SU-DHL-6 (cell line): Measurements from ENCODE around the gene LHX3.

Experiments used
- H2AFZ ChIP-seq: fragments of 200-600 bp; sonication (generic); 2 replicates; pipeline ENCODE4 v1.6.1; 2014; ENCODE audit warnings: low read depth, mild to moderate bottlenecking, moderate library complexity, mixed read lengths, antibody characterized with exemption, low read length; ENCODE audit not compliant: severe bottlenecking
- H3F3A ChIP-seq: fragments of 200-600 bp; shearing (Covaris generic); 2 replicates; pipeline ENCODE4 v1.6.0; 2016; ENCODE audit warnings: antibody characterized with exemption, mild to moderate bottlenecking; ENCODE audit not compliant: insufficient read depth
- H3K27ac ChIP-seq: fragments of 200-600 bp; sonication (generic); 2 replicates; pipeline ENCODE4 v1.5.1; 2016; ENCODE audit warnings: low read depth, mild to moderate bottlenecking, low read length, moderate library complexity, mixed read lengths
- H3K27me3 ChIP-seq: fragments of 200-600 bp; sonication (generic), shearing (Covaris generic); 2 replicates; pipeline ENCODE4 v1.6.0; 2014; ENCODE audit warnings: mild to moderate bottlenecking, low read length
- H3K36me3 ChIP-seq: fragments of 200-600 bp; sonication (generic); 2 replicates; pipeline ENCODE4 v1.6.1; 2014; ENCODE audit warnings: mild to moderate bottlenecking, low read length, mixed read lengths
- H3K4me2 ChIP-seq: fragments of 300-600, 200-600 bp; shearing (Covaris generic), sonication (generic); 2 replicates; pipeline ENCODE4 v1.6.0; 2014; ENCODE audit warnings: low read length, low read depth, mild to moderate bottlenecking; ENCODE audit not compliant: poor library complexity, severe bottlenecking
- H3K4me3 ChIP-seq: fragments of 200-600 bp; sonication (generic); 2 replicates; pipeline ENCODE4 v1.5.1; 2014; ENCODE audit warnings: antibody characterized with exemption, low read length, mild to moderate bottlenecking, mixed read lengths; ENCODE audit not compliant: insufficient read depth, poor library complexity, severe bottlenecking
- H3K79me2 ChIP-seq: fragments of 200-600 bp; sonication (generic); 2 replicates; pipeline ENCODE4 v1.6.1; 2014; ENCODE audit warnings: mild to moderate bottlenecking, low read length, moderate library complexity; ENCODE audit not compliant: insufficient read depth
- H3K9ac ChIP-seq: fragments of 200-600 bp; sonication (generic); 2 replicates; pipeline ENCODE4 v1.7.0; 2014; ENCODE audit warnings: mild to moderate bottlenecking, low read length
- H3K9me2 ChIP-seq: fragments of 200-600 bp; sonication (generic); replicated peaks from 2 replicates; pipeline ENCODE4 v1.6.1; 2014; ENCODE audit warnings: low read length; ENCODE audit not compliant: insufficient read depth
- H3K9me3 ChIP-seq: fragments of 200-600 bp; sonication (generic); 2 replicates; pipeline ENCODE4 v1.6.1; 2014; ENCODE audit warnings: low read length, mixed read lengths; ENCODE audit not compliant: insufficient read depth
- H4K20me1 ChIP-seq: fragments of 200-600 bp; sonication (generic); 2 replicates; pipeline ENCODE4 v1.6.1; 2014; ENCODE audit warnings: low read depth, mild to moderate bottlenecking, antibody characterized with exemption, low read length, moderate library complexity, mixed read lengths
- EZH2phosphoT487 ChIP-seq: fragments of 200-600 bp; sonication (generic), shearing (Covaris generic); conservative IDR thresholded peaks from 2 replicates; pipeline ENCODE4 v1.6.1; 2018; ENCODE audit warnings: mild to moderate bottlenecking, antibody characterized with exemption, low read length, moderate library complexity, mixed read lengths
- TF ChIP-seq, protein P1 (sequence below): fragments of 200-600 bp; sonication (generic); IDR thresholded peaks from one replicate; pipeline ENCODE4 v1.5.1; 2017; ENCODE audit warnings: antibody characterized with exemption, mild to moderate bottlenecking, low read length, moderate library complexity; ENCODE audit not compliant: insufficient read depth, poor library complexity, severe bottlenecking

Gene LHX3

GRCh38 chr9:136235709-136236455 is 31.0 kb upstream of the LHX3 start:
- no peak overlapping the region for H3K4me2 ChIP-seq
- TF ChIP-seq EZH2phosphoT487, result no peak
- TF ChIP-seq, protein P1, sequence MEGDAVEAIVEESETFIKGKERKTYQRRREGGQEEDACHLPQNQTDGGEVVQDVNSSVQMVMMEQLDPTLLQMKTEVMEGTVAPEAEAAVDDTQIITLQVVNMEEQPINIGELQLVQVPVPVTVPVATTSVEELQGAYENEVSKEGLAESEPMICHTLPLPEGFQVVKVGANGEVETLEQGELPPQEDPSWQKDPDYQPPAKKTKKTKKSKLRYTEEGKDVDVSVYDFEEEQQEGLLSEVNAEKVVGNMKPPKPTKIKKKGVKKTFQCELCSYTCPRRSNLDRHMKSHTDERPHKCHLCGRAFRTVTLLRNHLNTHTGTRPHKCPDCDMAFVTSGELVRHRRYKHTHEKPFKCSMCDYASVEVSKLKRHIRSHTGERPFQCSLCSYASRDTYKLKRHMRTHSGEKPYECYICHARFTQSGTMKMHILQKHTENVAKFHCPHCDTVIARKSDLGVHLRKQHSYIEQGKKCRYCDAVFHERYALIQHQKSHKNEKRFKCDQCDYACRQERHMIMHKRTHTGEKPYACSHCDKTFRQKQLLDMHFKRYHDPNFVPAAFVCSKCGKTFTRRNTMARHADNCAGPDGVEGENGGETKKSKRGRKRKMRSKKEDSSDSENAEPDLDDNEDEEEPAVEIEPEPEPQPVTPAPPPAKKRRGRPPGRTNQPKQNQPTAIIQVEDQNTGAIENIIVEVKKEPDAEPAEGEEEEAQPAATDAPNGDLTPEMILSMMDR, result no peak
- no peak overlapping the region for H3K9ac ChIP-seq
- no peaks in the 10 kb centered on the region for H3K9me2 ChIP-seq
- no peak overlapping the region for H3K27ac ChIP-seq
- no peak overlapping the region for H3K4me3 ChIP-seq
- H4K20me1 ChIP-seq, result no peaks in the 10 kb centered on the region
- no peaks in the 10 kb centered on the region for H3K27me3 ChIP-seq
- peaks cover 6% of the 10 kb centered on the region for H3F3A ChIP-seq
- H3K79me2 ChIP-seq, result peaks cover 88% of the 10 kb centered on the region
- H2AFZ ChIP-seq, result no peak overlapping the region
- no peaks in the 10 kb centered on the region for H3K36me3 ChIP-seq
- H3K9me3 ChIP-seq, result no peaks in the 10 kb centered on the region

- H3K79me2 ChIP-seq, result peaks cover 88% of the 10 kb centered on the region
- H3K27ac ChIP-seq, result no peak overlapping the region
- H4K20me1 ChIP-seq, result no peaks in the 10 kb centered on the region
These were observed 30.2 kb upstream of the LHX3 start for GRCh38 chr9:136235171-136235570.

GRCh38 chr9:136234597-136234996 is 29.7 kb upstream of the LHX3 start:
- no peaks in the 10 kb centered on the region for H4K20me1 ChIP-seq
- no peak overlapping the region for H3K27ac ChIP-seq
- no peak overlapping the region for H3K9ac ChIP-seq
- no peak overlapping the region for H3K4me2 ChIP-seq
- TF ChIP-seq EZH2phosphoT487, result no peak
- TF ChIP-seq, protein P1, result no peak
- H3K9me3 ChIP-seq, result no peaks in the 10 kb centered on the region
- no peak overlapping the region for H2AFZ ChIP-seq
- H3K27me3 ChIP-seq, result no peaks in the 10 kb centered on the region
- no peaks in the 10 kb centered on the region for H3F3A ChIP-seq
- peaks cover 84% of the 10 kb centered on the region for H3K79me2 ChIP-seq
- H3K9me2 ChIP-seq, result no peaks in the 10 kb centered on the region
- H3K4me3 ChIP-seq, result no peak overlapping the region
- H3K36me3 ChIP-seq, result no peaks in the 10 kb centered on the region

More at GRCh38 chr9:136235171-136235570, 30.2 kb upstream of the LHX3 start:
- Histone ChIP-seq H3K9ac (no peak overlapping the region), H3K4me2 (no peak overlapping the region), H3K9me3 (no peaks in the 10 kb centered on the region), H3K36me3 (no peaks in the 10 kb centered on the region), H3K9me2 (no peaks in the 10 kb centered on the region), H2AFZ (no peak overlapping the region), H3F3A (peaks cover 1% of the 10 kb centered on the region; the same call in 1 of the 2 replicates), H3K27me3 (no peaks in the 10 kb centered on the region), H3K4me3 (no peak overlapping the region)
- TF ChIP-seq, protein P1, result no peak
- no peak for TF ChIP-seq EZH2phosphoT487
